Erythroblast (primary cell): ENCODE results near the gene HAPSTR1.

Source experiments
- GATA1 ChIP-seq: IDR thresholded peaks from 2 replicates; pipeline ENCODE4 v1.6.1; 2011; ENCODE audit warnings: low read depth, mild to moderate bottlenecking, control low read depth, low read length, moderate library complexity
- POLR2A ChIP-seq: IDR thresholded peaks from 2 replicates; pipeline ENCODE4 v1.6.1; 2011; ENCODE audit warnings: mild to moderate bottlenecking, low read length

- TF ChIP-seq POLR2A (no peak), GATA1 (no peak)
Observed at GRCh38 chr16:9061358-9061813, 30.1 kb upstream of the HAPSTR1 start.
